ENCODE measurements around the gene GSTA4. TPM values are rescaled to one million over a fixed set of nuclear protein-coding genes. Genes with fewer than 3 reads are reported as not detected.

The GSTA4 gene
- polyA plus RNA-seq, 1 donor from 2014 or later, result 764 TPM

DNA sequence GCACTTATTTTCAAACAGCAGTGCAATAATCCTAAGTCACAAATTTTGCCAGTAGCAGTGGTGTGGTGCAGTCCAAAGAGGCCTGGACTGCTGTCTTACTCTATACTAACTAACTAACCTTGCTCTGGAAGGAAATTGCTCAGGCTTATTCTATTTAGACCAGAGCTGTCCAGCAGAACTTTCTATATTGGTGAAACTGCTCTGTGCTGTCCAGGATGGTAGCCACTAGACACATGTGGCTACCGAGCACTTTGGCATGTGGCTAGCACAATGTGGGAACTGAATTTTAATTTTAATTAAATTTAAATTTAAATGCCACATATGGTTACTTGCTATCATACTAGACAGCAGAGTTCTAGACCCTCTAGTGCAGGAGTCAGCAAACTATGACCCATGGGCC is 43.1 kb upstream of the GSTA4 start:
- Histone ChIP-seq H3K27me3 (ENCODE audit: insufficient read depth, low read depth, low read length) (no peaks in the 10 kb centered on the region), H3K4me2 (ENCODE audit: low read length) (no peak overlapping the region), H3K27ac (ENCODE audit: low read length) (no peak overlapping the region), H3K36me3 (ENCODE audit: insufficient read depth, low read length) (peaks cover 24% of the 10 kb centered on the region), H3K9ac (ENCODE audit: low read length) (no peak overlapping the region), H3K9me2 (ENCODE audit: insufficient read depth, low read length) (no peaks in the 10 kb centered on the region), H4K20me1 (ENCODE audit: insufficient read depth) (no peaks in the 10 kb centered on the region), H2AFZ (ENCODE audit: low read depth, low read length) (no peak overlapping the region), H3K9me3 (ENCODE audit: low read length) (no peaks in the 10 kb centered on the region), H3F3A (ENCODE audit: insufficient read depth, low read length, poor library complexity, severe bottlenecking) (no peaks in the 10 kb centered on the region), H3K79me2 (replicated peaks; ENCODE audit: insufficient read depth, low read length) (no peaks in the 10 kb centered on the region), H3K4me3 (ENCODE audit: low read length) (no peak overlapping the region)
- TF ChIP-seq RAD21 (conservative IDR thresholded peaks at IDR 0.05) (no peak), MXI1 (conservative IDR thresholded peaks at IDR 0.05; ENCODE audit: poor library complexity, severe bottlenecking) (no peak), TAF1 (IDR thresholded peaks at IDR 0.05; ENCODE audit: low read depth) (no peak), SMC3 (conservative IDR thresholded peaks at IDR 0.05; ENCODE audit: poor library complexity) (no peak), EP300 (conservative IDR thresholded peaks at IDR 0.05; ENCODE audit: poor library complexity, severe bottlenecking) (no peak)
- TF ChIP-seq, protein P1, sequence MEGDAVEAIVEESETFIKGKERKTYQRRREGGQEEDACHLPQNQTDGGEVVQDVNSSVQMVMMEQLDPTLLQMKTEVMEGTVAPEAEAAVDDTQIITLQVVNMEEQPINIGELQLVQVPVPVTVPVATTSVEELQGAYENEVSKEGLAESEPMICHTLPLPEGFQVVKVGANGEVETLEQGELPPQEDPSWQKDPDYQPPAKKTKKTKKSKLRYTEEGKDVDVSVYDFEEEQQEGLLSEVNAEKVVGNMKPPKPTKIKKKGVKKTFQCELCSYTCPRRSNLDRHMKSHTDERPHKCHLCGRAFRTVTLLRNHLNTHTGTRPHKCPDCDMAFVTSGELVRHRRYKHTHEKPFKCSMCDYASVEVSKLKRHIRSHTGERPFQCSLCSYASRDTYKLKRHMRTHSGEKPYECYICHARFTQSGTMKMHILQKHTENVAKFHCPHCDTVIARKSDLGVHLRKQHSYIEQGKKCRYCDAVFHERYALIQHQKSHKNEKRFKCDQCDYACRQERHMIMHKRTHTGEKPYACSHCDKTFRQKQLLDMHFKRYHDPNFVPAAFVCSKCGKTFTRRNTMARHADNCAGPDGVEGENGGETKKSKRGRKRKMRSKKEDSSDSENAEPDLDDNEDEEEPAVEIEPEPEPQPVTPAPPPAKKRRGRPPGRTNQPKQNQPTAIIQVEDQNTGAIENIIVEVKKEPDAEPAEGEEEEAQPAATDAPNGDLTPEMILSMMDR (IDR thresholded peaks at IDR 0.05; ENCODE audit: poor library complexity, severe bottlenecking), result no peak
- TF ChIP-seq, protein P2, sequence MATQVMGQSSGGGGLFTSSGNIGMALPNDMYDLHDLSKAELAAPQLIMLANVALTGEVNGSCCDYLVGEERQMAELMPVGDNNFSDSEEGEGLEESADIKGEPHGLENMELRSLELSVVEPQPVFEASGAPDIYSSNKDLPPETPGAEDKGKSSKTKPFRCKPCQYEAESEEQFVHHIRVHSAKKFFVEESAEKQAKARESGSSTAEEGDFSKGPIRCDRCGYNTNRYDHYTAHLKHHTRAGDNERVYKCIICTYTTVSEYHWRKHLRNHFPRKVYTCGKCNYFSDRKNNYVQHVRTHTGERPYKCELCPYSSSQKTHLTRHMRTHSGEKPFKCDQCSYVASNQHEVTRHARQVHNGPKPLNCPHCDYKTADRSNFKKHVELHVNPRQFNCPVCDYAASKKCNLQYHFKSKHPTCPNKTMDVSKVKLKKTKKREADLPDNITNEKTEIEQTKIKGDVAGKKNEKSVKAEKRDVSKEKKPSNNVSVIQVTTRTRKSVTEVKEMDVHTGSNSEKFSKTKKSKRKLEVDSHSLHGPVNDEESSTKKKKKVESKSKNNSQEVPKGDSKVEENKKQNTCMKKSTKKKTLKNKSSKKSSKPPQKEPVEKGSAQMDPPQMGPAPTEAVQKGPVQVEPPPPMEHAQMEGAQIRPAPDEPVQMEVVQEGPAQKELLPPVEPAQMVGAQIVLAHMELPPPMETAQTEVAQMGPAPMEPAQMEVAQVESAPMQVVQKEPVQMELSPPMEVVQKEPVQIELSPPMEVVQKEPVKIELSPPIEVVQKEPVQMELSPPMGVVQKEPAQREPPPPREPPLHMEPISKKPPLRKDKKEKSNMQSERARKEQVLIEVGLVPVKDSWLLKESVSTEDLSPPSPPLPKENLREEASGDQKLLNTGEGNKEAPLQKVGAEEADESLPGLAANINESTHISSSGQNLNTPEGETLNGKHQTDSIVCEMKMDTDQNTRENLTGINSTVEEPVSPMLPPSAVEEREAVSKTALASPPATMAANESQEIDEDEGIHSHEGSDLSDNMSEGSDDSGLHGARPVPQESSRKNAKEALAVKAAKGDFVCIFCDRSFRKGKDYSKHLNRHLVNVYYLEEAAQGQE (IDR thresholded peaks at IDR 0.05; ENCODE audit: borderline replicate concordance), result no peak

DNA sequence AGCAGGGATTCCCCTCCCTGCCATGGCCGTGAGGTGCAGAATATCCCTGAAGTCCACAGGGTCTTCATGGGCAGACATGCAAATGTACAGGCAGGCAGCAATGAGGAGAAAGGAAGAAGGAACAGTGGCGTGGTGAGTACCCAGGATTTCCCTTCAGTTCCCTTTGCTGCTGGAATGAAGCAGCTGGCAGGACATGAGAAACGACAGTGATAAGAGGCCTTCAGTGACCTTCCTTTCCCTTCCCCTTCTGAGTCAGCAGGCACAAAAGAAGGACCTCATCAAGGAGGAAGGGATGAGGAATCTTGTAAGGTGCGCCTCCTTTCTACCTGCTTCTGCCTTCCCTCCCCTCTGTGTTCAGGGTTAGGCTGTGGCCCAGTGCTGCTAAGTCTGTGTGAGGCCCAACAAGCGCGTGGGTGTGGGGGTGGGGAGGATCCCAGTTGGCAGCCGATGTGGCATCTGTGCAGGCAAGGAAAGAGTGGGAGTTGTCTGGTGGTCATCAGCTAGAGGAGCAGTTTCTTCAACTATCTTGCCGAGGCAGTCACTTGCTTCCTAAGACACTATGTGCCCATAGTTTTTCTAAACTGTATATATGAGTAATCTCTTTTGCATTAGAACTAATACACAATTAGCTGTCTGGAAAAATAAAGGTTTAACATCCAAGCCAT is 40.6 kb upstream of the GSTA4 start:
- Histone ChIP-seq H3K4me3 (ENCODE audit: low read length) (no peak overlapping the region), H3K27ac (ENCODE audit: low read length) (no peak overlapping the region), H3K9ac (ENCODE audit: low read length) (no peak overlapping the region), H2AFZ (ENCODE audit: low read depth, low read length) (no peak overlapping the region), H3K4me2 (ENCODE audit: low read length) (no peak overlapping the region), H3K27me3 (ENCODE audit: insufficient read depth, low read depth, low read length) (no peaks in the 10 kb centered on the region), H3K79me2 (replicated peaks; ENCODE audit: insufficient read depth, low read length) (no peaks in the 10 kb centered on the region), H3K9me2 (ENCODE audit: insufficient read depth, low read length) (no peaks in the 10 kb centered on the region), H3K36me3 (ENCODE audit: insufficient read depth, low read length) (peaks cover 24% of the 10 kb centered on the region), H3F3A (ENCODE audit: insufficient read depth, low read length, poor library complexity, severe bottlenecking) (no peaks in the 10 kb centered on the region), H3K9me3 (ENCODE audit: low read length) (no peaks in the 10 kb centered on the region), H4K20me1 (ENCODE audit: insufficient read depth) (no peaks in the 10 kb centered on the region)
- TF ChIP-seq, protein P1 (IDR thresholded peaks at IDR 0.05; ENCODE audit: poor library complexity, severe bottlenecking), result no peak
- TF ChIP-seq, protein P2 (IDR thresholded peaks at IDR 0.05; ENCODE audit: borderline replicate concordance), result no peak

All from neural cell (in vitro differentiated cells).